ENCODE data around the gene SNUPN.

DNA sequence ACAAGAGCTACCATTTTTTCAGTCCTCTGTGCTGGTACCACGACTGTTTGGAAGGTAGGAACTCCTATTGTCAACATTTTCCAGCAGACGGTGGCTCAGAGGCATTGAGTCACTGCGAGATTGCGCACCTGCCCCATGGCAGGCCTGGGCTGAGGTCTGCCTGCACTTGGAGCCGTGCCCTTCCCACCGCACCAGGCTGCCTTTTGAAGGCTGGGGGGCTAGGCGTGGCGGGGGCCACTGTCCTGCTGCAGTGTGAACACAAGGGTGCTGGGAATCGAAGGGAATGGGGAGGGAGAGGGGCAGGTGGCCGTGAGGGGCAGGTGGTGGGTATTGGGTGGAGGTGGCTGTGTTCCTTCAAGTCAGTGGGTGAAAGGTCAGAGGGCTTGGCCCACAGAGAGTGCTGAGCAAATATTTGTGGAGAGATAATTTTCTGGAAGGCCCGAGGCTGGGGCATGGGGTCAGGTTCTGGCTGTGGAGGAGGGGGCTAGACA lies 38.5 kb upstream of the SNUPN start:
- TF ChIP-seq CTCF (IDR thresholded peaks at IDR 0.05) (no peak), POLR2A (IDR thresholded peaks at IDR 0.05) (no peak)
